ENCODE measurements around the gene ATP1A1.

ATP1A1 gene

GRCh38 chr1:116372191-116372590, 853 bp upstream of the ATP1A1 start:
- no peaks in the 10 kb centered on the region for H4K20me1 ChIP-seq (ENCODE audit: insufficient read depth, low read length)
- H3K4me1 ChIP-seq (ENCODE audit: low read length): peaks cover 11% of the 10 kb centered on the region; the same call in 1 of the 2 replicates
- DNase-seq: no peak
- H3K27ac ChIP-seq (ENCODE audit: low read length): no peak overlapping the region
- peak overlapping the region; percentile 78; the same call in 1 of the 2 replicates for H3K4me3 ChIP-seq (ENCODE audit: low read length)
- peak overlapping the region; percentile 74; the same call in 1 of the 2 replicates for H3K4me2 ChIP-seq (ENCODE audit: low read depth, low read length)
- H3K36me3 ChIP-seq (replicated peaks; ENCODE audit: insufficient read depth, low read length): no peaks in the 10 kb centered on the region
- H3K79me2 ChIP-seq (ENCODE audit: low read length): peaks cover 35% of the 10 kb centered on the region
- no peaks in the 10 kb centered on the region for H3K9me3 ChIP-seq (replicated peaks; ENCODE audit: insufficient read depth, low read length)
- H2AFZ ChIP-seq (ENCODE audit: low read length): peak overlapping the region; percentile 69
- no peaks in the 10 kb centered on the region for H3F3A ChIP-seq (ENCODE audit: insufficient read depth, low read length)
- TF ChIP-seq CTCF (IDR thresholded peaks at IDR 0.05; ENCODE audit: low read length) (no peak), EZH2 (optimal IDR thresholded peaks at IDR 0.05; ENCODE audit: low read depth, low read length) (no peak), EZH2phosphoT487 (IDR thresholded peaks at IDR 0.05; ENCODE audit: low read length) (no peak)
- no peaks in the 10 kb centered on the region for H3K27me3 ChIP-seq (replicated peaks; ENCODE audit: insufficient read depth, low read length)
- H3K9ac ChIP-seq (ENCODE audit: low read length): peak overlapping the region; percentile 49; the same call in 1 of the 2 replicates
- H3K9me2 ChIP-seq (replicated peaks; ENCODE audit: insufficient read depth, low read length): no peaks in the 10 kb centered on the region

GRCh38 chr1:116373431-116374352, 648 bp downstream of the ATP1A1 start:
- TF ChIP-seq EZH2phosphoT487 (IDR thresholded peaks at IDR 0.05; ENCODE audit: low read length) (no peak), CTCF (IDR thresholded peaks at IDR 0.05; ENCODE audit: low read length) (no peak), EZH2 (optimal IDR thresholded peaks at IDR 0.05; ENCODE audit: low read depth, low read length) (no peak)
- no peaks in the 10 kb centered on the region for H3K9me2 ChIP-seq (replicated peaks; ENCODE audit: insufficient read depth, low read length)
- H3K9me3 ChIP-seq (replicated peaks; ENCODE audit: insufficient read depth, low read length): no peaks in the 10 kb centered on the region
- peak overlapping the region; percentile 82 for H3K9ac ChIP-seq (ENCODE audit: low read length)
- H2AFZ ChIP-seq (ENCODE audit: low read length): 0 out of 2 replicates have a peak overlapping the region, but pooled peaks have one; percentile 53
- H3K27me3 ChIP-seq (replicated peaks; ENCODE audit: insufficient read depth, low read length): no peaks in the 10 kb centered on the region
- no peaks in the 10 kb centered on the region for H3K36me3 ChIP-seq (replicated peaks; ENCODE audit: insufficient read depth, low read length)
- peak overlapping the region; percentile 68 for H3K27ac ChIP-seq (ENCODE audit: low read length)
- H3K79me2 ChIP-seq (ENCODE audit: low read length): peaks cover 50% of the 10 kb centered on the region
- H4K20me1 ChIP-seq (ENCODE audit: insufficient read depth, low read length): no peaks in the 10 kb centered on the region
- no peaks in the 10 kb centered on the region for H3F3A ChIP-seq (ENCODE audit: insufficient read depth, low read length)
- peak overlapping the region; percentile 79 for H3K4me3 ChIP-seq (ENCODE audit: low read length)
- peak; percentile 40 for DNase-seq
- peak overlapping the region; percentile 68 for H3K4me2 ChIP-seq (ENCODE audit: low read depth, low read length)
- H3K4me1 ChIP-seq (ENCODE audit: low read length): peaks cover 11% of the 10 kb centered on the region; the same call in 1 of the 2 replicates

GRCh38 chr1:116374353-116375147, 1.5 kb downstream of the ATP1A1 start:
- peak overlapping the region; percentile 8; the same call in 1 of the 2 replicates for H3K27ac ChIP-seq (ENCODE audit: low read length)
- no peak overlapping the region for H2AFZ ChIP-seq (ENCODE audit: low read length)
- no peaks in the 10 kb centered on the region for H4K20me1 ChIP-seq (ENCODE audit: insufficient read depth, low read length)
- no peaks in the 10 kb centered on the region for H3K27me3 ChIP-seq (replicated peaks; ENCODE audit: insufficient read depth, low read length)
- H3K36me3 ChIP-seq (replicated peaks; ENCODE audit: insufficient read depth, low read length): no peaks in the 10 kb centered on the region
- no peaks in the 10 kb centered on the region for H3K9me3 ChIP-seq (replicated peaks; ENCODE audit: insufficient read depth, low read length)
- DNase-seq: no peak
- H3F3A ChIP-seq (ENCODE audit: insufficient read depth, low read length): no peaks in the 10 kb centered on the region
- peak overlapping the region; percentile 68 for H3K4me2 ChIP-seq (ENCODE audit: low read depth, low read length)
- peaks cover 58% of the 10 kb centered on the region for H3K79me2 ChIP-seq (ENCODE audit: low read length)
- H3K9me2 ChIP-seq (replicated peaks; ENCODE audit: insufficient read depth, low read length): no peaks in the 10 kb centered on the region
- peaks cover 11% of the 10 kb centered on the region; the same call in 1 of the 2 replicates for H3K4me1 ChIP-seq (ENCODE audit: low read length)
- H3K4me3 ChIP-seq (ENCODE audit: low read length): peak overlapping the region; percentile 79
- peak overlapping the region; percentile 82; the same call in 1 of the 2 replicates for H3K9ac ChIP-seq (ENCODE audit: low read length)
- no peak for TF ChIP-seq CTCF (IDR thresholded peaks at IDR 0.05; ENCODE audit: low read length)
- no peak for TF ChIP-seq EZH2phosphoT487 (IDR thresholded peaks at IDR 0.05; ENCODE audit: low read length)
- no peak for TF ChIP-seq EZH2 (optimal IDR thresholded peaks at IDR 0.05; ENCODE audit: low read depth, low read length)

Data from MM.1S (cell line).